ENCODE data around the gene ZNF488. TPM values are rescaled to one million over a fixed set of nuclear protein-coding genes. Genes with fewer than 3 reads are reported as not detected.

The ZNF488 gene
- total and polyA plus RNA-seq, 10 donors, result 0.02 to 0.26 (median 0.11) TPM; not detected in 6

- H3K27me3 ChIP-seq (replicated peaks in 1 of 7), result no peaks in the 10 kb centered on the region
- no peaks in the 10 kb centered on the region for H3K36me3 ChIP-seq
- WGBS, 5 donors, result 88 to 96% (median 95%) methylated on average over 12 to 24 of the region's 24 CpGs
- DNase-seq, result peak; percentile 67
- no peaks in the 10 kb centered on the region for H3K4me1 ChIP-seq
- no peak overlapping the region for H3K27ac ChIP-seq
- no peaks in the 10 kb centered on the region for H3K9me3 ChIP-seq
- no peak for TF ChIP-seq POLR2AphosphoS5 (IDR thresholded peaks at IDR 0.05)
- no peak for TF ChIP-seq POLR2A (IDR thresholded peaks at IDR 0.05)
- TF ChIP-seq CTCF (IDR thresholded peaks at IDR 0.05 in 8 of 11, conservative IDR thresholded peaks at IDR 0.05 in 3 of 11), result no peak
- H3K4me3 ChIP-seq, result no peak overlapping the region
- intact Hi-C loops (cut with DNase I; ENCODE audit: low total_unique reads), result no loop called here
These were observed 15.5 kb downstream of the ZNF488 start for GRCh38 chr10:47368431-47369180.

- peak; percentile 52 for DNase-seq
- Histone ChIP-seq H3K9me3 (no peaks in the 10 kb centered on the region), H3K4me1 (no peaks in the 10 kb centered on the region), H3K27ac (no peak overlapping the region), H3K27me3 (replicated peaks in 1 of 7) (no peaks in the 10 kb centered on the region), H3K36me3 (no peaks in the 10 kb centered on the region), H3K4me3 (no peak overlapping the region)
- TF ChIP-seq POLR2A (IDR thresholded peaks at IDR 0.05) (no peak), POLR2AphosphoS5 (IDR thresholded peaks at IDR 0.05) (no peak), CTCF (IDR thresholded peaks at IDR 0.05 in 8 of 11, conservative IDR thresholded peaks at IDR 0.05 in 3 of 11) (no peak)
- WGBS, 5 donors, result 84 to 95% (median 94%) methylated on average over 11 of the region's 11 CpGs
- intact Hi-C loops (cut with DNase I; ENCODE audit: low total_unique reads), result no loop called here
These were observed 16.4 kb downstream of the ZNF488 start for GRCh38 chr10:47367646-47368045.

- TF ChIP-seq CTCF (IDR thresholded peaks at IDR 0.05 in 8 of 11, conservative IDR thresholded peaks at IDR 0.05 in 3 of 11), result no peak
- no peak for TF ChIP-seq POLR2AphosphoS5 (IDR thresholded peaks at IDR 0.05)
- TF ChIP-seq POLR2A (IDR thresholded peaks at IDR 0.05), result no peak
- Histone ChIP-seq H3K36me3 (no peaks in the 10 kb centered on the region), H3K4me3 (no peak overlapping the region), H3K27me3 (replicated peaks in 1 of 7) (no peaks in the 10 kb centered on the region), H3K27ac (no peak overlapping the region), H3K9me3 (no peaks in the 10 kb centered on the region), H3K4me1 (no peaks in the 10 kb centered on the region)
- 86 to 92% (median 90%) methylated on average over 5 to 8 of the region's 8 CpGs for WGBS, 5 donors
- intact Hi-C loops (cut with DNase I; ENCODE audit: low total_unique reads), result no loop called here
- DNase-seq, result peak; percentile 39
These were observed 17.2 kb downstream of the ZNF488 start for GRCh38 chr10:47366731-47367460.

GRCh38 chr10:47366181-47366631 lies 17.9 kb downstream of the ZNF488 start:
- no peaks in the 10 kb centered on the region for H3K27me3 ChIP-seq (replicated peaks in 1 of 7)
- H3K36me3 ChIP-seq, result no peaks in the 10 kb centered on the region
- H3K9me3 ChIP-seq, result no peaks in the 10 kb centered on the region
- WGBS, 5 donors, result 79 to 95% (median 80%) methylated on average over 5 of the region's 5 CpGs
- no peak for DNase-seq
- intact Hi-C loops (cut with DNase I; ENCODE audit: low total_unique reads), result no loop called here
- H3K27ac ChIP-seq, result no peak overlapping the region
- H3K4me3 ChIP-seq, result no peak overlapping the region
- no peaks in the 10 kb centered on the region for H3K4me1 ChIP-seq
- no peak for TF ChIP-seq CTCF (IDR thresholded peaks at IDR 0.05 in 8 of 11, conservative IDR thresholded peaks at IDR 0.05 in 3 of 11)
